A673 (cell line): ENCODE results near the gene RUSF1.

Experiments
- EZH2 ChIP-seq: fragments of 200-600 bp; sonication (generic); IDR thresholded peaks from 2 replicates; pipeline ENCODE4 v1.6.1; 2017; ENCODE audit warnings: borderline replicate concordance, low read depth, mild to moderate bottlenecking, mixed read lengths, antibody characterized with exemption, low read length; ENCODE audit not compliant: poor library complexity, severe bottlenecking
- TF ChIP-seq, protein P1 (sequence below): fragments of 300-800, 200-600 bp; sonication (generic); conservative IDR thresholded peaks from 2 replicates; pipeline ENCODE4 v1.5.1; 2017; ENCODE audit warnings: low read depth, mild to moderate bottlenecking, antibody characterized with exemption, low read length, moderate library complexity, mixed read lengths

DNA sequence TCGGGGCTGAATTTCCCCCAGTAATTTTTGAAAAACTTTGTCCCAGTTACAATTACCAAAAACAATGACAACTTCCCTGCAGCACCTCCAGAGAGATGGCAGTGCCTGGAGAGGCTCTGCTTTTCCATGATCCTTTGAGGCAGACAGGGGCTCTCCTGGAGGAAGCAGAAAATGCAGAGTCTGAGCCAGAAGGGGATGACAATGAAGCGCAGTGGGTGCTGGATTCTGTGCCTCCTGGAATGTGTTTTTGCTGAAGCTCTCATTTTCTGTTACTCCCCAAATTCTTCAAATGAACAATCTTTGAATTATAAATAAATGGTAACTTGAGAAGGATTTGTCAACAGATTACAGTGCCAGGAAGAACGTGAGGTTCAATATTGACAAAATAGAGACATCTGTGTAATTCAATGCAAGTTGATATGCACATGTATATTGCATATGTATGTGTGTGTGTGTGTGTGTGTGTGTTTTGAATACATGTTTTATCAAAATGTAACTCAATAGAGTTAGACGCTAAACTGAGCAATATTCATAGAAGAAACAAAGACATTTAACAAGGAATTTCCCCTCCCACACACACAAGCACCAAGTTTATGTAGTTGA lies 9.7 kb upstream of the RUSF1 start:
- no peak for TF ChIP-seq EZH2
- TF ChIP-seq, protein P1, sequence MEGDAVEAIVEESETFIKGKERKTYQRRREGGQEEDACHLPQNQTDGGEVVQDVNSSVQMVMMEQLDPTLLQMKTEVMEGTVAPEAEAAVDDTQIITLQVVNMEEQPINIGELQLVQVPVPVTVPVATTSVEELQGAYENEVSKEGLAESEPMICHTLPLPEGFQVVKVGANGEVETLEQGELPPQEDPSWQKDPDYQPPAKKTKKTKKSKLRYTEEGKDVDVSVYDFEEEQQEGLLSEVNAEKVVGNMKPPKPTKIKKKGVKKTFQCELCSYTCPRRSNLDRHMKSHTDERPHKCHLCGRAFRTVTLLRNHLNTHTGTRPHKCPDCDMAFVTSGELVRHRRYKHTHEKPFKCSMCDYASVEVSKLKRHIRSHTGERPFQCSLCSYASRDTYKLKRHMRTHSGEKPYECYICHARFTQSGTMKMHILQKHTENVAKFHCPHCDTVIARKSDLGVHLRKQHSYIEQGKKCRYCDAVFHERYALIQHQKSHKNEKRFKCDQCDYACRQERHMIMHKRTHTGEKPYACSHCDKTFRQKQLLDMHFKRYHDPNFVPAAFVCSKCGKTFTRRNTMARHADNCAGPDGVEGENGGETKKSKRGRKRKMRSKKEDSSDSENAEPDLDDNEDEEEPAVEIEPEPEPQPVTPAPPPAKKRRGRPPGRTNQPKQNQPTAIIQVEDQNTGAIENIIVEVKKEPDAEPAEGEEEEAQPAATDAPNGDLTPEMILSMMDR = no peak
